HS-27A (cell line): ENCODE results near the gene SNX18.
"Not testable (repeated sequence)": the region's sequence is repeated elsewhere in the genome, so short reads cannot be mapped to it uniquely, and the experiment has no call there.

Source experiments
- DNase-seq: peaks from one replicate; pipeline ENCODE4 v3.0.0-alpha.2; 2012; ENCODE audit warnings: low read depth, missing footprints

SNX18 gene

DNA sequence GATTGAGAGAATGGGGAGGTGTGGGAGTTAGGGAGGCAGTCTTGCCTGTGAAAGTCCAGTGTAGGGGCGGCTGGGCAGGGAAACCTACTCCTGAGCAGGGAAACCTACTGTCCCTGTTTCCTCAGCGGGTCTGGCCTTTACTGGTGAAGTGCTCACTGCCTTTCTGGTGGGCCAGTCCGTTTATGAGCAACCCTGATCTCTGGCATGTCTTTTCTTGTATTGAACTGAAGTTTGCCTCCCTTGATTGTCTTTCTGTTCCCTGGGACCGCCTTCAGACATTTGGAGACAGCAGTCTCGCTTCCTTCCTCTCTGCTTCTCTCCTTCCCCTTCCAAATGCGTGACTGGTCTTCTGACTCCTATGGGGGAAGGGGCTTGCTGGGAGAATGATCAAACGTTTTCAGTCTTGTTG, 2.9 kb downstream of the SNX18 start:
- no peak for DNase-seq

- no peak for DNase-seq
Measured at GRCh38 chr5:54520940-54521339, 3.4 kb downstream of the SNX18 start.

- no peak for DNase-seq
Measured at GRCh38 chr5:54521856-54522479, 4.4 kb downstream of the SNX18 start.

DNA sequence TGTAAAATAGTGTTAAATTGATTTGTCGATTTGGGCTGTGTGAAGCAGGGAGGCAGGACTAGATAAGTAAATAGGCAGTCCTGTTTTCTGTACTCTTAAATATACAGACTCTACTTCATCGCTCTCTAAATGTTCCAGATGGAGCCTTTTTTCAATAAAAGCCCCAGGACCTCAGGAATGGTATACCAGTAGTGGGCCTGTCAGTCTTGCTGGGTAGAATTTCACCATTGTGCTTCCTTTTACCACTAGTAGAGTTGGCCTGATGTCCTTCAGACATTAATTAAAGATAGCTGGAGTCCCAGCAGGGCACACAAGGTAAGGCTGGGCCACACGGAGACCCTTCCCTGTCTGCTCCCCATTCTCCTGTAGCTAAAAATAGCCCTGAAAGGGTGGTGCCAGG, 6.0 kb downstream of the SNX18 start:
- DNase-seq: no peak

DNA sequence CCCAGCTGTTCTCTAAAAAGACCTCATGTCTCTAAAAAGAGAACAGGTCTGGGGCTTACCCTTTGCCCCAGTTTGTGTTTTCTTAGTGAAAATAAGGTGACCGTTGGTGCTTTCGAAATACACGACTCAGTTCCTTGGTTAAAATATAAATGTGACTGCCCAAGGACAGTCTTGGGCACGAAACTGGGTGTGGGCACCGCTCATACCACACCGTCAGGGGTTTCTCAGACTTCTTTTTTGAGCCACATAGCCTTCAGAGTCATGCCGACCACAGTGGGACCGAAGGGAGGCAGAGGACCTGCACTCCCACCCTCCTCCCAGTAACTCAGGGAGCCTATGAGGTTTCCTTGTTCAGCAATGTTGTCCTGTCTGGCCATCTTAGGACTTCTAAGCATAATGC, 6.5 kb downstream of the SNX18 start:
- DNase-seq: no peak

DNA sequence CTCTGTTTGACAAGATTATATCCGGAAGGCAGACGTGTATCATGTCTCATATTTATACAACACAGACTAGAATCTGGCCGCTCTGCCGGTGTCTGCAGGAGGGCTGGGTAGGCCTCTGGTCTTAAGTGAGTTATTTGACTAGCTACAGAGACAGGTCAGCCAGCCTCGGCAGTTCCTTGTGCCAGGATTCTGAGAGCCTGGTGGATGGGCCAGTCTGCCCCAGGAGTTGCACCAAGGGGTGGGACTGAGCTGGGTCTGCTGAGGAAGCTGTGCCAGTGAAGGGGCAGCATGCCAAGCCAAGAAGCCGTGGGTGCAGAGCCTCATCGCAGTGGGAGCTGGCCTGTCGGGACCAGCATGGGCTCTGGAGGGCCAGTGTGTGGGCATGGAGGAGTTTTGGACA, 7.1 kb downstream of the SNX18 start:
- DNase-seq: no peak

DNA sequence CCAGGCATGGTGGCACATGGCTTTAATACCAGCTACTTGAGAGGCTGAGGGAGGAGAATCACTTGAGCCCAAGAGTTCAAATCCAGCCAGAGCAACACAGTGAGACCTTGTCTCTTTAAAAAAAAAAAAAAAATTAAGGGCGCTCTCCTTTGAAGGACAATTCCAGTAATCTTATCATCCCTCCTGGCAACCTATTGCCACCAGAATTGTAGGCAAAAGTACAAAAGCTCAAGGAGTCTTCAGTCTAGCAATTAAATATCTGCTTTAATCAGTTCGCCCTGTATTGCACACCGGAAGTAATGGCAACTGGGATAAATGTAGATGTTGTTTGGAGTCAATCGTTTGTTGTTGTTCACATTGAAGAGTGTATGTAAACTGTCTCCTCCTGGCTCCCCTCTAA, 7.7 kb downstream of the SNX18 start:
- no peak for DNase-seq

- no peak for DNase-seq
Measured at GRCh38 chr5:54525692-54526091, 8.1 kb downstream of the SNX18 start.

DNA sequence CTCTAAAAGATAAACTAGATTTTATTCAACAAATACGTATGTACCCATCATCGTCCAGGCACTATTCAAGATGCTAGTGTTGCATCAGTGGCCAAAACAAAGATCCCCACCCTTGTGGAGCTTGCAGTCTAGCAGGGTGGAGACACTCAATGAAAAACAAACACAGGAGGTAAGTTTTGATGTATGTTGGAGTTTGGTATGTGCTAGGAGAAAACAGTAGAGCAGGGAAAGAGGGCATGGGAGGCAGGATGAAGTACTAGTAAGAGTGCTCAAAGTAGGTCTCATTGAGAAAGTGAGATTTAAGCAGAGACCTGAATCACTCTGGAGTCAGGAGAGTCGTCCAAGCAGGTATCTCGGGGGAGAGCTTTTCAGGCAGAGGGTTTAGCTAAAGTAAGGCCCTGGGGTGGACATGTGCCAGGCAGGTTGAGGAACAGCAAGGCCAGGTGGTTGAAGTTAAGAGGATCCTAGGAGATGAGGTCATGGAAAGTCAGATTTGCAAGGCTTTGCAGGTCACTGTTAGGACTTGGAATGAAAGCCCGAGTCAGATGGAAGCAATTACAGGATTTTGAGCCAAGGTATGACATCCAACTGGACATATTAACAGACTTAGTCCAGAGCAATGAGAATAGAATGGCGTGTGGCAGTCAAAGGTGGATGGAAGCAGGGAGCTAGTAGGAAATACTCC, 9.2 kb downstream of the SNX18 start:
- DNase-seq: no peak

GRCh38 chr5:54528633-54529209, 11.2 kb downstream of the SNX18 start:
- no peak for DNase-seq

DNA sequence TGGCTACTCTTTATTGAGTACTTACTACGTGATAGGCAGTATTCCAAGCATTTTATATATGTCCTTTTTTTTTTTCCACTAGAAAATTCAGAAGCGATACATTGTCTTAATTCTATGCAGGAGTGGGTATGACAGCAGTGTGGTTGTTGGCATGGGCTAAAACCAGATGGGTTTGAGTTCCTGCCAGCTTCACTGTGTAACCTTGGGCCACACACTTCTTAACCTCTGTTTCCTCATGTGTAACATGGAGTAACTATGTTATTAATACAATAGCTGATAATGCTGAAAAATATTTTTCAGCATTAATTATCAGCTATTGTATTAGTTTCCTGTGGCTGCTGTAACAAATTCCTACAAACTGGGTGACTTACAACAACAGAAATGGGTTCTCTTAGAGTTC, 12.0 kb downstream of the SNX18 start:
- DNase-seq: no peak

DNA sequence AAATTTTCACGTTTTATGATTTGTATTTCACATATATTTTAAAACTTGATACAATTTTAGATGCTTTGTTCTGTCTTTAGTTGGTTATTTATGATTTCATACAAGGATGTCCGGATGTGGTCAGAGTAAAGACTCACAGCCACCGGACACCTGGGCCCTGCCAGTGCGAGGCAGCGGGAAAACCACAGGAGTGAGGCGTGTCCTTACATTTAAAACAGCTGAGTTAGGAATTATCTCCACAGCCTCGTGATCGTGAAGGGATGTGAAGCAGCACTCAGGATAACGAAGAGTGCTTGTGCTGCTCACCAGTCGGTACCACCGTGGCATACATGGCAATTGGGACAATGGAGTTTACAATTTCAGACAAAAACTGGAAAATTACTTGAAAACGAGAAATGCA, 14.0 kb downstream of the SNX18 start:
- DNase-seq: no peak

DNA sequence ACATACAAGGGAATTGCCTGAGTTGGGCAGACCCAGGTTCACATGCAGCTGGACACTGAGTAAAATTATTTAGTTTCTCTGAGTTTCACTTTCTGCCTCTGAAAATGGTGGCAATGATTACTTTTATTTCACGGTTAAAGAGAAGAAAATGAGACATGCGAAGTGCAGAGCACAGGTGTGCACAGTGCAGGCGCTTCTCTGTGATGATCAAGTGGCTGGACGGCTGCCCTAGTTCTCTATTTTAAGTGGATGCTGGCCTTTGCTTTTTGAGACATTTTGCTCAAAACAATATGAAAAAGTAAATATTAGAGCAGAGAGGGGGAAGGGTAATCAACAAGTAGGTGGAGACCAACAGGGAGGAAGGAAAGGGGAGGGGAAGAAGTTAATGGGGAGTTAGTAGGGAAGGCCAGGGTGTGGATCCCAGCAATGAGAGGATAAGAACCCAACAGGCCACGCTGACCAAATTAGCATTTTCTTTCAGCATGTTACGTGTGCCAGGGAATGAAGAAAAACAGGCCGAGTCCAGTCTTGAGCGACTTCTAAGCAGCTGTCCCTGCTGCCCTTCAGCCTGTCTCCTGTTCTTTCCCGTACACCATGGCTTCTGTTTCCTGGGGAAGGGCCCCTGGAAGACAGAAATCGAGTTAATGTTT, 16.1 kb downstream of the SNX18 start:
- no peak for DNase-seq

DNA sequence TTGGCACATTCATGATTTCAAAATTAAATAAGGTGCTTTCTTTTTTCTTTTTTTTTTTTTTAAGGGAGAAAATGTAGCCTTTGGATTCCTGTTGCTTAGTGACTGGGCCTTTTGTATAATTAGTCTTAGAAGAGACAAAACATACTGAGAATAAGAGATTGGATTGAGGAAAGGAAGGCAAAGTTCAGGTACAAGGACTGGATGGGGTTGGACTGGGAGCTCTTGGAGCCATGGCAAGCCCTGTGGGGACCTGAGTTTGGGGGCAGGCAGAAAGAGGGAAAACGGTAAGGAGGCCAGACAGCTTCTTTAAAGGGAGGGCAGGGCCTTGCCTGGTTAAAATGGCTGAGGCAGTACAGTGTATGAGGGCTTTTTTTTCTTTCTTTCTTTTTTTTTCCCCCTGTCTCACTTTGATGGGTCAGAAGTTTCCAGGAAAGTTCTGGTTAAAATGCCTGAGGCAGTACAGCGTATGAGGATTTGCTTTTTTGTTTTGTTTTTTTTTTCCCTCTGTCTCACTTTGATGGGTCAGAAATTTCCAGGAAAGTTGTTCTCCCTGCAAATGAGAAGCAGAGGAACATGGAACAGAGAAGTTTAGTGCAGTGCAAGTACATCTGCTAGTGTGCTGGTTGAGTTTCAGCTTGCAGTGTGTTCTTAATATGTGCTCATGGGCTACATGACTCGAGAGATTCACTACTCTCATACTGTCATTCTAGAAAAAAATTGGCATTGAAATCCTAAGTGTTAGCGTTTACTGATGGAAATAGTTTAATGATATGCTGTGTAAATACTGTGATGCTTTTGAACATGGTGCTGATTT, 16.8 kb downstream of the SNX18 start:
- DNase-seq: no peak

DNA sequence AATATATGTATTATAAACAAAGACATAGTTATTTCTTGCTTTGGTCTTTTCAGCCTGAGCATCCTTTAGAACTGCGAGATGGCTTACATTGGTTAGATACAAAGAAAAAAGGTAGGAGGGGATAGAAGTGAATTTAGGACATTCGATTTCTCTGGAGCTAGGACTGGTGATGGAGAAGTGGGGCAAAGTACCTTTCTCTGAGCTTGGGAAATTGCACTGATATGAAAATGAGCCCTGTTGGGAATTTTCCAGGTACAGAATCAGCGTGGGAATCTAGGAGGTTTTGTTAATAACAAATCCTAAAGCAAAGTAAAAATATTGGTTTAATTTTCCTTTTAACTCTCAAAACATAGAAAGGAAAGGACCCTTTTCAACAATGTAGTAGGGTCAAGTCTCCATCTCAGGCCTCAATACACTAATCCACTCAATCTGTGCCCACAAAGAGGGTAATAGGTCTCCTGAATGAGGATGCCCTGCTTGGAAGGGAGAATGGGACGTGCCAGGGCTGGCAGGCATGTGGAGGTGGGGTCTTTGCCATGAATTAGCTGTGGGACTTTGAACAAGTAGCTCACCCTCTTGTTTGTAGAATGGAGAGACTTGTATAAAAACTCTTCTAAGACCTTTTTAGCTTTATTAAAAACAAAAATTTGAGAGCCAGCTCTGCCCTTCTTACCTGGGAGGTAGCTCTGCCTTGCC, 17.7 kb downstream of the SNX18 start:
- no peak for DNase-seq

GRCh38 chr5:54536375-54536774, 18.8 kb downstream of the SNX18 start:
- DNase-seq: not testable (repeated sequence)

GRCh38 chr5:54536861-54537260, 19.3 kb downstream of the SNX18 start:
- DNase-seq: not testable (repeated sequence)

- DNase-seq: no peak
Measured at GRCh38 chr5:54537725-54538124, 20.2 kb downstream of the SNX18 start.

- no peak for DNase-seq
Measured at GRCh38 chr5:54538156-54538555, 20.6 kb downstream of the SNX18 start.

GRCh38 chr5:54539001-54539400, 21.4 kb downstream of the SNX18 start:
- DNase-seq: no peak

DNA sequence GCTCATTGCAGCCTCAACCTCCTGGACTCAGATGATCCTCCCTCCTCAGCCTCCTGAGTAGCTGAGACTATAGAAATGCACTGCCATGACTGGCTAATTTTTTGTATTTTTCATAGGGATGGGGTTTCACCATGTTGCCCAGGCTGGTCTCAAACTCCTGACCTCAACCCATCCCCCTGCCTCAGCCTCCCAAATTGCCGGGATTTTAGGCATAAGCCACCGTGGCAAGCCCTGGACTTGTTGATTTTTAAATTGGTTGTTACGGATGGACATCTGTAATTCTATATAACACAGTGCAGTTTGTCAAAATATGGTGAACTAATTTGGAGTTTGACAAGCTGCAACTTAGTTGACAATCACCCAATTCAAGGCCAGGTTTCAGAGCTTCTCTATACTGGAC, 22.7 kb downstream of the SNX18 start:
- DNase-seq: no peak
